H1 (cell line): ENCODE results near the gene HHAT.

Source experiments
- CBX8 ChIP-seq: fragments of 300-800, 300-1000 bp; sonication (generic); IDR thresholded peaks from 2 replicates; pipeline ENCODE4 v1.7.1; 2016; ENCODE audit warnings: low read depth, low read length, borderline replicate concordance
- CTCF ChIP-seq, 3 experiments: IDR thresholded peaks; 1 replicate in 2 of 3; 2 replicates in 1 of 3; pipeline versions ENCODE4 v1.5.1 to v1.6.1; 2011; ENCODE audit warnings: low read length in 3 of 3, mild to moderate bottlenecking in 3 of 3, inconsistent platforms in 2 of 3, low read depth in 1 of 3, moderate library complexity in 1 of 3; ENCODE audit not compliant: insufficient read depth in 1 of 3; ENCODE audit errors: control extremely low read depth in 1 of 3
- MAX ChIP-seq: IDR thresholded peaks from 2 replicates; pipeline ENCODE4 v1.6.1; 2012; ENCODE audit warnings: inconsistent platforms
- POLR2A ChIP-seq, 2 experiments: IDR thresholded peaks; 1 replicate in 1 of 2; 2 replicates in 1 of 2; pipeline ENCODE4 v1.6.1; 2011; ENCODE audit warnings: low read depth in 2 of 2, low read length in 2 of 2, mild to moderate bottlenecking in 2 of 2; ENCODE audit errors: control extremely low read depth in 1 of 2
- POLR2AphosphoS5 ChIP-seq: IDR thresholded peaks from 2 replicates; pipeline ENCODE4 v1.6.1; 2011; ENCODE audit warnings: low read depth, low read length
- TCF12 ChIP-seq: IDR thresholded peaks from 2 replicates; pipeline ENCODE4 v1.6.1; 2011; ENCODE audit warnings: low read depth, mild to moderate bottlenecking, low read length

GRCh38 chr1:210594605-210595004 lies 265.9 kb downstream of the HHAT start:
- TF ChIP-seq CTCF (IDR thresholded peaks at IDR 0.05; ENCODE audit: control extremely low read depth in 1 of 3, insufficient read depth in 1 of 3, low read depth in 1 of 3, low read length in 3 of 3) (no peak), POLR2A (IDR thresholded peaks at IDR 0.05; ENCODE audit: control extremely low read depth in 1 of 2, low read depth in 2 of 2, low read length in 2 of 2) (no peak), CBX8 (no peak), TCF12 (no peak), POLR2AphosphoS5 (no peak), MAX (no peak)
